ENCODE data around the gene OR2D3. TPM values are rescaled to one million over a fixed set of nuclear protein-coding genes. Genes with fewer than 3 reads are reported as not detected.
"Not testable (repeated sequence)": the region's sequence is repeated elsewhere in the genome, so short reads cannot be mapped to it uniquely, and the experiment has no call there.

The OR2D3 gene
- total RNA-seq, 1 donor from 2014 or later: not detected

- intact Hi-C loops (cut with DNase I): no loop called here
- TF ChIP-seq POLR2A (IDR thresholded peaks at IDR 0.05) (no peak), POLR2AphosphoS5 (IDR thresholded peaks at IDR 0.05; ENCODE audit: insufficient read depth in 1 of 2, low read depth in 1 of 2) (no peak), CTCF (IDR thresholded peaks at IDR 0.05) (no peak)
- DNase-seq (ENCODE audit: extremely low spot score in 2 of 2): no peak
- Histone ChIP-seq H3K36me3 (no peaks in the 10 kb centered on the region), H3K4me1 (no peaks in the 10 kb centered on the region), H3K9me3 (no peaks in the 10 kb centered on the region), H3K4me3 (no peak overlapping the region), H3K27ac (no peak overlapping the region), H3K27me3 (no peaks in the 10 kb centered on the region)
These were observed 38.1 kb upstream of the OR2D3 start for GRCh38 chr11:6882751-6883150.

GRCh38 chr11:6887711-6888110 lies 33.1 kb upstream of the OR2D3 start:
- DNase-seq (ENCODE audit: extremely low spot score in 2 of 2); H3K4me1 ChIP-seq; H3K36me3 ChIP-seq; H3K4me3 ChIP-seq; H3K27ac ChIP-seq; H3K27me3 ChIP-seq; intact Hi-C loops (cut with DNase I); H3K9me3 ChIP-seq: not testable (repeated sequence)

- TF ChIP-seq POLR2AphosphoS5 (IDR thresholded peaks at IDR 0.05; ENCODE audit: insufficient read depth in 1 of 2, low read depth in 1 of 2) (no peak), CTCF (IDR thresholded peaks at IDR 0.05) (no peak), POLR2A (IDR thresholded peaks at IDR 0.05) (no peak)
- H3K4me1 ChIP-seq: no peaks in the 10 kb centered on the region
- H3K4me3 ChIP-seq: no peak overlapping the region
- no peaks in the 10 kb centered on the region for H3K27me3 ChIP-seq
- H3K27ac ChIP-seq: no peak overlapping the region
- intact Hi-C loops (cut with DNase I): no loop called here
- no peaks in the 10 kb centered on the region for H3K9me3 ChIP-seq
- no peak for DNase-seq (ENCODE audit: extremely low spot score in 2 of 2)
- H3K36me3 ChIP-seq: no peaks in the 10 kb centered on the region
These were observed 32.0 kb upstream of the OR2D3 start for GRCh38 chr11:6888830-6889229.

GRCh38 chr11:6889835-6890234 lies 31.0 kb upstream of the OR2D3 start:
- TF ChIP-seq CTCF (IDR thresholded peaks at IDR 0.05) (no peak), POLR2A (IDR thresholded peaks at IDR 0.05) (no peak), POLR2AphosphoS5 (IDR thresholded peaks at IDR 0.05; ENCODE audit: insufficient read depth in 1 of 2, low read depth in 1 of 2) (no peak)
- Histone ChIP-seq H3K27me3 (no peaks in the 10 kb centered on the region), H3K4me1 (no peaks in the 10 kb centered on the region), H3K36me3 (no peaks in the 10 kb centered on the region), H3K27ac (no peak overlapping the region), H3K4me3 (no peak overlapping the region), H3K9me3 (no peaks in the 10 kb centered on the region)
- no peak for DNase-seq (ENCODE audit: extremely low spot score in 2 of 2)
- intact Hi-C loops (cut with DNase I): no loop called here

DNA sequence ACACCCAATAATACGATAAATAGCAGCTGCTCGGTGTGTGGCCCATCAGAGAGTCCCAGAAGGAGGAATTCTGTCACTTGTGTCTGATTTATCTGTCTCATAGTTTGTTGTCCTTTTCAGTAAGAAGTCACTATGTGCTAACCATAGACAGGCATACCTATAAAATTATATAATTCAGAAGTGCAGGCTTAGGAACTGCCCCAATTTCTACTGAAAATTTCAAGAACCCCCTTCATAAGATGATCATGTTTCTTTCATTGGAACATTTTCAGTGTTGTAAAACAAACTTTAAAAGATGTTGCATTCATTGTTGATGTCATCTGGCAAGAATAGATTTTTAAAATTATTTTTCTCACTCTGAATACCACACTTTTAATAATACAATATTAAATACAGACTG lies 28.4 kb upstream of the OR2D3 start, which contains the start of gene OR2D2:
OR2D2 (minus strand) TSS at position 101 of the 400 bp plus-strand sequence; CDS start at position 101, 0 bp downstream.
- H3K4me3 ChIP-seq: no peak within 1 kb of the TSS
- no peaks in the 10 kb centered on the region for H3K9me3 ChIP-seq
- H3K4me1 ChIP-seq: no peaks in the 10 kb centered on the region
- no peak for TF ChIP-seq CTCF (IDR thresholded peaks at IDR 0.05)
- no peak for TF ChIP-seq POLR2AphosphoS5 (IDR thresholded peaks at IDR 0.05; ENCODE audit: insufficient read depth in 1 of 2, low read depth in 1 of 2)
- TF ChIP-seq POLR2A (IDR thresholded peaks at IDR 0.05): no peak
- intact Hi-C loops (cut with DNase I): no loop called here
- no peaks in the 10 kb centered on the region for H3K27me3 ChIP-seq
- no peaks in the 10 kb centered on the region for H3K36me3 ChIP-seq
- DNase-seq (ENCODE audit: extremely low spot score in 2 of 2): no peak
- H3K27ac ChIP-seq: no peak within 1 kb of the TSS

DNA sequence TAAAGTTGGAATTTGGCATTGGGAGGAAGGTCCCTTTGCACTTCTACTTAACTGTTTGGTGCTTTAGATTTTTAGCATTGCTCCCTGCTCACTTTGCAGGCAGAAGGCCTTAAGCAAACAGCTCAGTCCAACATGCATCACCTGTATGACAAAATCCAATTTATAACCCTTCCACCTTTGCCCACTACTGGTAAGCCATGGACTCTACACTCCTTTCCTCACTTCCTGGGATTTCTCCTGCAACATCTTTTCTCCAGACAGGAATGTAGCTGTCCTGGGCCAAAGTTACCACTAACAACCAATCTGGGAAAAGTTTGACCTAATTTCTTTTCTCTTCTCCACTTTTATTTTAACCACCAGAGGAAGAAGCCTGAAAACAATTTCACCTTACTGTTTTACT lies 26.7 kb upstream of the OR2D3 start:
- Histone ChIP-seq H3K9me3 (no peaks in the 10 kb centered on the region), H3K27ac (no peak overlapping the region), H3K4me3 (no peak overlapping the region), H3K27me3 (no peaks in the 10 kb centered on the region), H3K36me3 (no peaks in the 10 kb centered on the region), H3K4me1 (no peaks in the 10 kb centered on the region)
- intact Hi-C loops (cut with DNase I): no loop called here
- TF ChIP-seq POLR2AphosphoS5 (IDR thresholded peaks at IDR 0.05; ENCODE audit: insufficient read depth in 1 of 2, low read depth in 1 of 2) (no peak), CTCF (IDR thresholded peaks at IDR 0.05) (no peak), POLR2A (IDR thresholded peaks at IDR 0.05) (no peak)
- no peak for DNase-seq (ENCODE audit: extremely low spot score in 2 of 2)

Measured in vagina (tissue), 2 donors.